WTC11 (cell line): ENCODE measurements around the gene POLR1H. TPM values are rescaled to one million over a fixed set of nuclear protein-coding genes. Genes with fewer than 3 reads are reported as not detected.

Experiments used
- ATAC-seq: fragments of 200-7000 bp; cut with Tn5 transposase; 2 replicates; pipeline ENCODE4 v1.10.0; 2021; ENCODE audit warnings: mild to moderate bottlenecking, moderate library complexity
- CTCF ChIA-PET: fragments of 300-600 bp; sonication (Branson Sonifier 250); formaldehyde crosslinking; loops from one replicate; lab custom pipeline; 2021; ENCODE audit warnings: antibody characterized with exemption; lab: Charles Lee
- POLR2A ChIA-PET: fragments of 350-600 bp; sonication (Branson Sonifier 250); formaldehyde crosslinking; loops from one replicate; lab custom pipeline; 2021; ENCODE audit warnings: antibody characterized with exemption; lab: Charles Lee
- DNase-seq: peaks from one replicate; pipeline ENCODE4 v3.0.0; 2021; ENCODE audit warnings: low spot score
- H3K27ac Mint-ChIP-seq: 2 replicates; pipeline ENCODE4 v1.8.0; 2021; ENCODE audit warnings: mixed read lengths
- H3K27me3 Mint-ChIP-seq: 2 replicates; pipeline ENCODE4 v1.8.0; 2021; ENCODE audit warnings: low read depth, mild to moderate bottlenecking, moderate library complexity, mixed read lengths
- H3K36me3 Mint-ChIP-seq: 2 replicates; pipeline ENCODE4 v1.8.0; 2021; ENCODE audit warnings: mixed read lengths
- H3K4me1 Mint-ChIP-seq: 2 replicates; pipeline ENCODE4 v1.8.0; 2022; ENCODE audit warnings: mixed read lengths
- H3K4me3 Mint-ChIP-seq: 2 replicates; pipeline ENCODE4 v1.8.0; 2021; ENCODE audit warnings: mild to moderate bottlenecking, moderate library complexity, mixed read lengths
- H3K9me3 Mint-ChIP-seq: 2 replicates; pipeline ENCODE4 v1.8.0; 2021; ENCODE audit warnings: mixed read lengths
- CBFB ChIP-seq: sonication (generic); formaldehyde crosslinking; IDR thresholded peaks from 2 replicates; pipeline ENCODE4 v1.8.1; 2022; ENCODE audit warnings: mild to moderate bottlenecking, low read depth, missing genetic modification reagents
- CREM ChIP-seq: sonication (generic); formaldehyde crosslinking; IDR thresholded peaks from 2 replicates; pipeline ENCODE4 v1.8.1; 2022; ENCODE audit warnings: mild to moderate bottlenecking, missing genetic modification reagents, moderate library complexity
- E2F4 ChIP-seq: sonication (generic); formaldehyde crosslinking; IDR thresholded peaks from 2 replicates; pipeline ENCODE4 v1.8.1; 2022; ENCODE audit warnings: low read depth, mild to moderate bottlenecking, moderate library complexity, missing genetic modification reagents, borderline replicate concordance
- ELF4 ChIP-seq: sonication (generic); formaldehyde crosslinking; IDR thresholded peaks from 2 replicates; pipeline ENCODE4 v1.8.1; 2022; ENCODE audit warnings: low read depth, mild to moderate bottlenecking, moderate library complexity, missing genetic modification reagents
- GRHL2 ChIP-seq: fragments of 250-450 bp; sonication (Bioruptor Pico); IDR thresholded peaks from 2 replicates; pipeline ENCODE4 v1.8.0; 2022; ENCODE audit warnings: mild to moderate bottlenecking, moderate library complexity; ENCODE audit not compliant: insufficient replicate concordance, severe bottlenecking
- GTF2I ChIP-seq: fragments of 250-450 bp; sonication (Bioruptor Pico); conservative IDR thresholded peaks from 2 replicates; pipeline ENCODE4 v1.4.0; 2021; ENCODE audit warnings: mild to moderate bottlenecking
- MLX ChIP-seq: sonication (generic); formaldehyde crosslinking; IDR thresholded peaks from 2 replicates; pipeline ENCODE4 v1.8.1; 2023; ENCODE audit warnings: mild to moderate bottlenecking, missing genetic modification reagents, moderate library complexity
- MYBL2 ChIP-seq: sonication (generic); formaldehyde crosslinking; IDR thresholded peaks from 2 replicates; pipeline ENCODE4 v1.8.1; 2023; ENCODE audit warnings: mild to moderate bottlenecking, moderate library complexity, missing genetic modification reagents
- PREB ChIP-seq: sonication (generic); formaldehyde crosslinking; IDR thresholded peaks from 2 replicates; pipeline ENCODE4 v1.8.1; 2022; ENCODE audit warnings: mild to moderate bottlenecking, missing genetic modification reagents, moderate library complexity, borderline replicate concordance
- RORB ChIP-seq: fragments of 250-450 bp; sonication (Bioruptor Pico); IDR thresholded peaks from 2 replicates; pipeline ENCODE4 v1.9.0; 2021; ENCODE audit warnings: mild to moderate bottlenecking
- SMAD4 ChIP-seq: sonication (generic); formaldehyde crosslinking; IDR thresholded peaks from 2 replicates; pipeline ENCODE4 v1.8.0; 2022; ENCODE audit warnings: mild to moderate bottlenecking, missing genetic modification reagents
- TEAD4 ChIP-seq: sonication (generic); formaldehyde crosslinking; IDR thresholded peaks from 2 replicates; pipeline ENCODE4 v1.8.0; 2022; ENCODE audit warnings: mild to moderate bottlenecking, missing genetic modification reagents
- ZBTB21 ChIP-seq: sonication (generic); formaldehyde crosslinking; IDR thresholded peaks from 2 replicates; pipeline ENCODE4 v1.8.1; 2023; ENCODE audit warnings: mild to moderate bottlenecking, missing genetic modification reagents, borderline replicate concordance
- ZNF121 ChIP-seq: sonication (generic); formaldehyde crosslinking; IDR thresholded peaks from 2 replicates; pipeline ENCODE4 v1.8.0; 2023; ENCODE audit warnings: missing genetic modification reagents
- ZNF425 ChIP-seq: fragments of 250-450 bp; sonication (Bioruptor Pico); conservative IDR thresholded peaks from 2 replicates; pipeline ENCODE4 v1.9.0; 2021; ENCODE audit warnings: mild to moderate bottlenecking
- total RNA-seq: library from RNA; stranded (reverse); gene quantifications from 3 replicates; pipeline ENCODE4 v1.2.3, GENCODE V29; 2021
- TF ChIP-seq, protein P1 (sequence below): sonication (generic); formaldehyde crosslinking; conservative IDR thresholded peaks from 2 replicates; pipeline ENCODE4 v1.8.1; 2023; ENCODE audit warnings: mild to moderate bottlenecking, low read depth, missing genetic modification reagents, moderate library complexity
- TF ChIP-seq, protein P2 (sequence below): sonication (generic); formaldehyde crosslinking; IDR thresholded peaks from 2 replicates; pipeline ENCODE4 v1.8.1; 2022; ENCODE audit warnings: low read depth, missing genetic modification reagents, borderline replicate concordance
- TF ChIP-seq, protein P3 (sequence below): sonication (generic); formaldehyde crosslinking; IDR thresholded peaks from 2 replicates; pipeline ENCODE4 v1.8.0; 2022; ENCODE audit warnings: mild to moderate bottlenecking, missing genetic modification reagents
- TF ChIP-seq, protein P4 (sequence below): sonication (generic); formaldehyde crosslinking; IDR thresholded peaks from 2 replicates; pipeline ENCODE4 v1.8.1; 2022; ENCODE audit warnings: missing genetic modification reagents, borderline replicate concordance

The POLR1H gene
- total RNA-seq, 1 experiment from 2014 or later, result 38.8 TPM

GRCh38 chr6:30092852-30093543, 31.9 kb downstream of the POLR1H start (continued):
- TF ChIP-seq, protein P1, sequence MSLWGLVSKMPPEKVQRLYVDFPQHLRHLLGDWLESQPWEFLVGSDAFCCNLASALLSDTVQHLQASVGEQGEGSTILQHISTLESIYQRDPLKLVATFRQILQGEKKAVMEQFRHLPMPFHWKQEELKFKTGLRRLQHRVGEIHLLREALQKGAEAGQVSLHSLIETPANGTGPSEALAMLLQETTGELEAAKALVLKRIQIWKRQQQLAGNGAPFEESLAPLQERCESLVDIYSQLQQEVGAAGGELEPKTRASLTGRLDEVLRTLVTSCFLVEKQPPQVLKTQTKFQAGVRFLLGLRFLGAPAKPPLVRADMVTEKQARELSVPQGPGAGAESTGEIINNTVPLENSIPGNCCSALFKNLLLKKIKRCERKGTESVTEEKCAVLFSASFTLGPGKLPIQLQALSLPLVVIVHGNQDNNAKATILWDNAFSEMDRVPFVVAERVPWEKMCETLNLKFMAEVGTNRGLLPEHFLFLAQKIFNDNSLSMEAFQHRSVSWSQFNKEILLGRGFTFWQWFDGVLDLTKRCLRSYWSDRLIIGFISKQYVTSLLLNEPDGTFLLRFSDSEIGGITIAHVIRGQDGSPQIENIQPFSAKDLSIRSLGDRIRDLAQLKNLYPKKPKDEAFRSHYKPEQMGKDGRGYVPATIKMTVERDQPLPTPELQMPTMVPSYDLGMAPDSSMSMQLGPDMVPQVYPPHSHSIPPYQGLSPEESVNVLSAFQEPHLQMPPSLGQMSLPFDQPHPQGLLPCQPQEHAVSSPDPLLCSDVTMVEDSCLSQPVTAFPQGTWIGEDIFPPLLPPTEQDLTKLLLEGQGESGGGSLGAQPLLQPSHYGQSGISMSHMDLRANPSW (CRISPR knock-in tag), result no peak
- TF ChIP-seq ZNF425 (CRISPR knock-in tag), result no peak
- no peak for TF ChIP-seq CREM (CRISPR knock-in tag)
- TF ChIP-seq, protein P2, sequence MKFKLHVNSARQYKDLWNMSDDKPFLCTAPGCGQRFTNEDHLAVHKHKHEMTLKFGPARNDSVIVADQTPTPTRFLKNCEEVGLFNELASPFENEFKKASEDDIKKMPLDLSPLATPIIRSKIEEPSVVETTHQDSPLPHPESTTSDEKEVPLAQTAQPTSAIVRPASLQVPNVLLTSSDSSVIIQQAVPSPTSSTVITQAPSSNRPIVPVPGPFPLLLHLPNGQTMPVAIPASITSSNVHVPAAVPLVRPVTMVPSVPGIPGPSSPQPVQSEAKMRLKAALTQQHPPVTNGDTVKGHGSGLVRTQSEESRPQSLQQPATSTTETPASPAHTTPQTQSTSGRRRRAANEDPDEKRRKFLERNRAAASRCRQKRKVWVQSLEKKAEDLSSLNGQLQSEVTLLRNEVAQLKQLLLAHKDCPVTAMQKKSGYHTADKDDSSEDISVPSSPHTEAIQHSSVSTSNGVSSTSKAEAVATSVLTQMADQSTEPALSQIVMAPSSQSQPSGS, result no peak
- no peak for TF ChIP-seq GTF2I (CRISPR knock-in tag)
- no peak for TF ChIP-seq GRHL2 (CRISPR knock-in tag)

DNA sequence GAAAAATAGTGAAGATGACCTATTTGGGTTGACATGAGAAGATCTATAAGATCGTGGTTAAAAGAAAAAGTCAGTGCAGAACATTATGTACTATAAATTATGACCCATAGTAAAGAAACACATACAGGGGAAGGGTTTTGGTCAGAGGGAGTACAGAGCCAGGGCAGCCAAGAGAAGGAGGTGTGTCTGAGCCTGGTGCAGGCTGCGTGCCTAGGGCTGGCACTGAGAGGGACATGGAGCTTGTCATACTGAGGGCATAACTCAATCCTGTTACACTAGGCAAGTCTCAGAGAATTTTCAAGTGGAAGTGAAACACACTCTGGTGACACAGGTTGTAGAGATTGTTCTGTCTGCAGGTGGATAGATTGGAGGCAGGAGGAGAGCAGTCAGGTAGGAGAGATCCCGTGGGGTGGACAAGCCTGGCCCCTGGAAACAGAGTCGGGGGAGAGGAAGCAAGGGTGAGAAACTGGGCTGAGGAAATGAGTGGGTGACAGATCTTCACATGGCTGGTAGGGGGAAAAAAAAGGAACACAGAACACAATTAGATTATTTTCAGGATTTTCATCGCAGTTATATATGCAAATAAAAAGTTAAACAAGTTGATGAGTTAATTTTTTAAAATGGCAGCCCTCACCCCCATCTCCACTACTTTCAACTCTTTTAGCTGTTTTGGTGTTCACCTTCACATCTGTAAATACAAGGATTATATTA, 33.0 kb downstream of the POLR1H start:
- TF ChIP-seq, protein P3, sequence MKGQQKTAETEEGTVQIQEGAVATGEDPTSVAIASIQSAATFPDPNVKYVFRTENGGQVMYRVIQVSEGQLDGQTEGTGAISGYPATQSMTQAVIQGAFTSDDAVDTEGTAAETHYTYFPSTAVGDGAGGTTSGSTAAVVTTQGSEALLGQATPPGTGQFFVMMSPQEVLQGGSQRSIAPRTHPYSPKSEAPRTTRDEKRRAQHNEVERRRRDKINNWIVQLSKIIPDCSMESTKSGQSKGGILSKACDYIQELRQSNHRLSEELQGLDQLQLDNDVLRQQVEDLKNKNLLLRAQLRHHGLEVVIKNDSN (CRISPR knock-in tag), result no peak
- TF ChIP-seq MYBL2 (no peak), MLX (CRISPR knock-in tag) (no peak), ZBTB21 (CRISPR knock-in tag) (no peak), CBFB (CRISPR knock-in tag) (no peak), RORB (no peak), SMAD4 (CRISPR knock-in tag) (no peak), ZNF121 (no peak), ELF4 (CRISPR knock-in tag) (no peak), PREB (CRISPR knock-in tag) (no peak), TEAD4 (no peak), E2F4 (CRISPR knock-in tag) (no peak)
- TF ChIP-seq, protein P2, result no peak
- TF ChIP-seq, protein P4, sequence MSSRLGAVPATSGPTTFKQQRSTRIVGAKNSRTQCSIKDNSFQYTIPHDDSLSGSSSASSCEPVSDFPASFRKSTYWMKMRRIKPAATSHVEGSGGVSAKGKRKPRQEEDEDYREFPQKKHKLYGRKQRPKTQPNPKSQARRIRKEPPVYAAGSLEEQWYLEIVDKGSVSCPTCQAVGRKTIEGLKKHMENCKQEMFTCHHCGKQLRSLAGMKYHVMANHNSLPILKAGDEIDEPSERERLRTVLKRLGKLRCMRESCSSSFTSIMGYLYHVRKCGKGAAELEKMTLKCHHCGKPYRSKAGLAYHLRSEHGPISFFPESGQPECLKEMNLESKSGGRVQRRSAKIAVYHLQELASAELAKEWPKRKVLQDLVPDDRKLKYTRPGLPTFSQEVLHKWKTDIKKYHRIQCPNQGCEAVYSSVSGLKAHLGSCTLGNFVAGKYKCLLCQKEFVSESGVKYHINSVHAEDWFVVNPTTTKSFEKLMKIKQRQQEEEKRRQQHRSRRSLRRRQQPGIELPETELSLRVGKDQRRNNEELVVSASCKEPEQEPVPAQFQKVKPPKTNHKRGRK, result no peak
- POLR2A ChIA-PET, result no interaction called here
- no peak for DNase-seq
- Mint-ChIP-seq H3K4me3 (no peak overlapping the region), H3K27me3 (peaks cover 57% of the 10 kb centered on the region), H3K27ac (no peak overlapping the region), H3K36me3 (no peaks in the 10 kb centered on the region), H3K4me1 (peaks cover 8% of the 10 kb centered on the region), H3K9me3 (no peaks in the 10 kb centered on the region)
- CTCF ChIA-PET, result interaction anchor here (0.6 to 2.8 kb wide), 5 partner anchors 8 to 37 kb away, joined by 3 to 12 read pairs (median 3); no protein-coding TSS in a partner anchor
- no peak for ATAC-seq
